Measurements from ENCODE around the gene SLC26A11. TPM values are rescaled to one million over a fixed set of nuclear protein-coding genes. Genes with fewer than 3 reads are reported as not detected.

The SLC26A11 gene
- total and polyA plus RNA-seq, 8 donors: 2.3 to 93.3 (median 7.9) TPM

DNA sequence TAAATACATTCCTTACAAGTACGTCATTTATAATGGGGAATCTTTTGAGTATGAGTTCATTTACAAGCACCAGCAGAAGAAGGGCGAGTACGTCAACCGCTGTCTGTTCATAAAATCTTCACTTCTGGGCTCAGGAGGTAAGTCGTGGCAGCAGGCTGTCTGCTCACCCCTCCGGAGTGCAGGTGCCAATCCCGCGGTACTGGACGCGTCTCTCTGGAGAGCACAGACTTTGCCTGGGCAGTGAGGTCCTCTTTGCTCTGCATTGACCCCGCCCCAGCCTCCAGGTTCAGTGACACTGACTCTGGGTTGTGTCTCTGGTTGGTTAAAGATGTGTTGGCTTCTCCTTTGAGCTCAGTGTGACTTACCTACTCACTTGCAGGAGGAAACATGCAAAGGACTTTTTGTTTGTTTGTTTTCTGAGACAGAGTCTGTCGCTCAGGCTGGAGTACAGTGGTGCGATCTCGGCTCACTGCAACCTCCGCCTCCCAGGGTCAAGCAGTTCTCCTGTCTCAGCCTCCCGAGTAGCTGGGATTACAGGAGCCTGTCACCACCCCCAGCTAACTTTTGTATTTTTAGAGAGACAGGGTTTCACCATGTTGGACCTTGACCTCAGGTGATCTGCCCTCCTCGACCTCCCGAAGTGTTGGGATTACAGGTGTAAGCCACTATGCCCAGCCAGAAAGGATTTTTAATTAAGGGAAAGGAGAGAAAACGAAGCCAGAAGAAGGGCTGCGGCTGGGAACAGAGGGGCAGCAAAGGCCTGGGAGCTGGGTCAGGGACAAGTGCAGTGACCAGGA is 71.7 kb downstream of the SLC26A11 start:
- no peak for DNase-seq
- no peak overlapping the region for H3K4me3 ChIP-seq
- 93 to 96% (median 93%) methylated on average over 20 of the region's 20 CpGs for WGBS, 5 donors
- peaks cover 92 to 100% (median 98%) of the 10 kb centered on the region in 4 donors for H3K36me3 ChIP-seq
- no peaks in the 10 kb centered on the region for H3K9me3 ChIP-seq
- no peak for TF ChIP-seq POLR2AphosphoS5 (IDR thresholded peaks at IDR 0.05)
- no peak for TF ChIP-seq EP300 (IDR thresholded peaks at IDR 0.05)
- TF ChIP-seq, protein P1, sequence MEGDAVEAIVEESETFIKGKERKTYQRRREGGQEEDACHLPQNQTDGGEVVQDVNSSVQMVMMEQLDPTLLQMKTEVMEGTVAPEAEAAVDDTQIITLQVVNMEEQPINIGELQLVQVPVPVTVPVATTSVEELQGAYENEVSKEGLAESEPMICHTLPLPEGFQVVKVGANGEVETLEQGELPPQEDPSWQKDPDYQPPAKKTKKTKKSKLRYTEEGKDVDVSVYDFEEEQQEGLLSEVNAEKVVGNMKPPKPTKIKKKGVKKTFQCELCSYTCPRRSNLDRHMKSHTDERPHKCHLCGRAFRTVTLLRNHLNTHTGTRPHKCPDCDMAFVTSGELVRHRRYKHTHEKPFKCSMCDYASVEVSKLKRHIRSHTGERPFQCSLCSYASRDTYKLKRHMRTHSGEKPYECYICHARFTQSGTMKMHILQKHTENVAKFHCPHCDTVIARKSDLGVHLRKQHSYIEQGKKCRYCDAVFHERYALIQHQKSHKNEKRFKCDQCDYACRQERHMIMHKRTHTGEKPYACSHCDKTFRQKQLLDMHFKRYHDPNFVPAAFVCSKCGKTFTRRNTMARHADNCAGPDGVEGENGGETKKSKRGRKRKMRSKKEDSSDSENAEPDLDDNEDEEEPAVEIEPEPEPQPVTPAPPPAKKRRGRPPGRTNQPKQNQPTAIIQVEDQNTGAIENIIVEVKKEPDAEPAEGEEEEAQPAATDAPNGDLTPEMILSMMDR (IDR thresholded peaks at IDR 0.05): no peak
- no peak for TF ChIP-seq POLR2A (IDR thresholded peaks at IDR 0.05)
- H3K4me1 ChIP-seq: peaks cover 0 to 6% (median 0%) of the 10 kb centered on the region in 4 donors
- intact Hi-C loops (cut with DNase I; ENCODE audit: low total_unique reads): no loop called here
- no peaks in the 10 kb centered on the region for H3K27me3 ChIP-seq
- H3K27ac ChIP-seq: no peak overlapping the region

DNA sequence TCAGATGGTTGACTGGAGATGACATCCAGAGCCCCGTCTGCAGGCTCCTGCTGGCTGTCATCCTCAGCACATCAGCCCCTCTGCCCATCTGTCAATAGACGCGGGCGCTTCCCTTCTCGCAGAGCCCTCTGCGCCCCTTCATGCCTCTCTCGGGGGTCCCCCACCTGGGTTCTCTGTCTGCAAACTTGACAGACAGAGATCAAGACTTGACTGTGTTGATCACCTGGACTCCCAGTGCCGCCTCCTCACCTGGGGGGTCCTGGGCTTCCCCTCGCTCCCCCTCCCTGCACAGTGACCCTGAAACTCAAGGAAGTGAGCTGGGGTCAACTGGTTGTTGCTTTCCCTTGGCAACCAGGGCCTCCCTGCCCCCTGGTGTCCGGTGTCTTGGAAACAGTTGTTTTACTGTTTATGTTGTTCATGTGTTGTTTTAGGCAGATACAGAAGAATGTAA is 72.3 kb downstream of the SLC26A11 start:
- H3K36me3 ChIP-seq: peaks cover 98 to 100% (median 100%) of the 10 kb centered on the region in 4 donors
- H3K9me3 ChIP-seq: no peaks in the 10 kb centered on the region
- no peak for DNase-seq
- no peak overlapping the region for H3K4me3 ChIP-seq
- intact Hi-C loops (cut with DNase I; ENCODE audit: low total_unique reads): no loop called here
- 92 to 93% (median 92%) methylated on average over 10 of the region's 10 CpGs for WGBS, 5 donors
- H3K27me3 ChIP-seq: no peaks in the 10 kb centered on the region
- H3K4me1 ChIP-seq: peaks cover 0 to 4% (median 0%) of the 10 kb centered on the region in 4 donors
- TF ChIP-seq, protein P1 (IDR thresholded peaks at IDR 0.05): no peak
- H3K27ac ChIP-seq: no peak overlapping the region

DNA sequence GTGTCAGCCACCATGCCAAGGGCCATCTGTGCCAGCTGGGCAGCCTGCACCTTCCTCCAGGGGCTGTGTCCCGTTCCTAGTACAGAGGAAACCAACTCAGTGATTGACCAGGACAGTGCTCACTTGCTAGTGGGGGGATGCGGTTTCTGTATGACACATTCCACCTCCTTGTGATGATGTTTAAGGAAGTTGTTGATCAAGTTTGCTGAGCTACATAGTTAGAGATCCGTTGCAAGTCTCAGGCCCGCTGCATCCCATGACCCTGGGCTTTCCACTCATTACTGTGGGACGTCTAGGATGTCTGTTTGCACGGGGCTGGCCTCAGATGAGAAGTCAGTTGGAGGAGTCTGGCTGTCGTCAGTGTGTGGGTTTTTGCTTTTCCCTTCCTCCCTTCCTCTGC is 74.0 kb downstream of the SLC26A11 start:
- no peak overlapping the region for H3K4me3 ChIP-seq
- peak in 1 of 2 donors; percentile 19 for DNase-seq
- WGBS, 5 donors: 78 to 86% (median 82%) methylated on average over 7 of the region's 7 CpGs
- H3K27me3 ChIP-seq: no peaks in the 10 kb centered on the region
- H3K4me1 ChIP-seq: no peaks in the 10 kb centered on the region
- no peaks in the 10 kb centered on the region for H3K9me3 ChIP-seq
- no peak overlapping the region for H3K27ac ChIP-seq
- intact Hi-C loops (cut with DNase I; ENCODE audit: low total_unique reads): no loop called here
- H3K36me3 ChIP-seq: peaks cover 95 to 100% (median 100%) of the 10 kb centered on the region in 4 donors
- no peak for TF ChIP-seq POLR2A (IDR thresholded peaks at IDR 0.05)
- TF ChIP-seq, protein P1 (IDR thresholded peaks at IDR 0.05): no peak

DNA sequence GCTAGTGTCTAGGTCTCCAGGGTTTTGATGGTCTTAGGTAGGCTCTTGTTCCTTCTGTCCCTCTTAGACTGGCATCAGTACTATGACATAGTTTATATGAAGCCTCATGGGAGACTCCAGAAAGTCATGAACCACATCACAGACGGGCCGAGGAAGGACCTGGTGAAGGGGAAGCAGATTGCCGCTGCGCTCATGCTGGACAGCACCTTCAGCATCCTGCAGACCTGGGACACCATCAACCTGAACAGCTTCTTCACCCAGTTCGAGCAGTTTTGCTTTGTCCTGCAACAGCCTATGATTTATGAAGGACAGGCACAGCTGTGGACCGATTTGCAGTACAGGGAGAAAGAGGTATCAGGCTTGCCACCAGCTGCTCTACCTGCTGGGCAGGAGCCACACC is 74.4 kb downstream of the SLC26A11 start:
- peaks cover 94 to 100% (median 100%) of the 10 kb centered on the region in 4 donors for H3K36me3 ChIP-seq
- WGBS, 5 donors: 84 to 93% (median 91%) methylated on average over 6 of the region's 6 CpGs

More for the DNA sequence above, 74.4 kb downstream of the SLC26A11 start:
- intact Hi-C loops (cut with DNase I; ENCODE audit: low total_unique reads): no loop called here
- Histone ChIP-seq H3K27me3 (no peaks in the 10 kb centered on the region), H3K27ac (no peak overlapping the region), H3K4me3 (no peak overlapping the region), H3K4me1 (no peaks in the 10 kb centered on the region), H3K9me3 (no peaks in the 10 kb centered on the region)
- DNase-seq: no peak
- no peak for TF ChIP-seq POLR2AphosphoS5 (IDR thresholded peaks at IDR 0.05)
- TF ChIP-seq, protein P1 (IDR thresholded peaks at IDR 0.05): no peak

Measured in stomach (tissue), 9 donors.